Measurements from ENCODE around the gene SERPINC1.
"Not testable (repeated sequence)": the region's sequence is repeated elsewhere in the genome, so short reads cannot be mapped to it uniquely, and the experiment has no call there.

SERPINC1 gene

DNA sequence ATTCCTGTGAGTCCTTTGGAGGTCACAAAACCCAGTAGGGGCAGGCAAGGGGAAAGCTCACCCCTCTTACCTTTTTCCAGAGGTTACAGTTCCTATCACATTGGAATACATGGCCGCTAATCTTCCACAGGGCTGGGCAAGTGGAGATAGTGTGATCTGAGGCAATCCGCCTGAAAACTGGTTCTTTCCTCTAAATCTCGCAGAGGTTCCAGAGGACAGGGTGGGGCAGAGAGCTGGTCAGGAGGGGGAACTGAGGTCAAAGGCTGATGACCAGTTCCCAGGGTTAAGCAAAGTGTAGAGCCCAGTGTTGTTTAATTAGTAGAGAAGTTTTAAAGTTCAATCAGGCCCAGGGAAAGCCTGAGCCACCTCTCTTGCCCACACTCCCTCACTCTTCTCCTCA lies at the start of gene SERPINC1:
SERPINC1 (minus strand) TSS at position 179 of the 400 bp plus-strand sequence; CDS start at position 111, 68 bp downstream.
- no peak for DNase-seq (ENCODE audit: low read depth)

DNA sequence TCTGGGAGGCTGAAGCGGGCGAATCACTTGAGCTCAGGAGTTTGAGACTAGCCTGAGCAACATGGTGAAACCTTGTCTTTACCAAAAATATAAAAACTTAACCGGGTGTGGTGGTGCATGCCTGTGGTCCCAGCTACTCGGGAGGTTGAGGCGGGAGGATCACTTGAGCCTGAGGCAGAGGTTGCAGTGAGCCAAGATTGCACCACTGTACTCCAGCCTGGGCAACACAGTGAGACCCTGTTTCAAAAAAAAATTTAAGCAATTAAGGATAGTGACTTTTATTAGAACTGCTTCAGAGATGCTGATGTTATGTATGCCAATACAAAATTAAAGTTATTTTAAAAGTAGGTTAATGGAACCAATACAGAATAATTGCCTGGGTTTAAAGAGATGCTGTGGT lies 48.8 kb upstream of the SERPINC1 start:
- not testable (repeated sequence) for DNase-seq (ENCODE audit: low read depth)

DNA sequence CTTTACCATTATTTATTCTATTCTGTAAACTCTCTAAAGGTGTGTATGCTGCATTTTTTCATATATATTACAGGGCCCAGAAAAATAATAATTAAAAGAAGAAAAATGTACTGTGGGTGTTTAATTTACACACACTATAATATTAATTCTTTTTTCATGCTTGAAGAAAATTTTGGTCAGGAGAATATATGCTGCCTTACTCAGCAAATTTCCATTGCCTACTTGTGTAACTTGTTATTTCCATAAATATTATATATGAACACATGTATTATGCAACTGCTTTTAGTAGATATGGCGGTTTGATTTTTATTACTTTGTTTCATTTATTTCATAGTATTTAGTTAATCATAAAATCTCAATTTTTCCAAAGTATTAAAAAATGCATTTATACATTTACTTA lies 46.4 kb upstream of the SERPINC1 start:
- no peak for DNase-seq (ENCODE audit: low read depth)

DNA sequence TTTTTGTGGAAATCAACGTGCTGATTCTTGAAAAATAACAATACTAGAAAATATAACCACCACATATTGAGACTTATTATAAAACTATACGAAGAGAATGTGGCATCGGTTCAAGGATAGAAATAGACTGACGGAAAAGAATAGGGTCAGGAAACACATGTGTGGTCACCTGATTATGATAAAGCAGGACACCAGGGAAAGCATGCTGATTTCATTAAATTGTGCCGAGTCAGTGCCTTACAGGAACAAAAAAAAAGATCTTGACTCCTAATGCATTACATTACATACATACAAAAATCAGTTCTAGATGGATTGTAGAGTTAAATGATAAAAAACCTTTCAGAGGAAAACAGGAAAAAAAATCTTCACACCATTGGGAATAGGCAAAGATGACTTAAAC lies 43.5 kb upstream of the SERPINC1 start:
- DNase-seq (ENCODE audit: low read depth), result no peak

DNA sequence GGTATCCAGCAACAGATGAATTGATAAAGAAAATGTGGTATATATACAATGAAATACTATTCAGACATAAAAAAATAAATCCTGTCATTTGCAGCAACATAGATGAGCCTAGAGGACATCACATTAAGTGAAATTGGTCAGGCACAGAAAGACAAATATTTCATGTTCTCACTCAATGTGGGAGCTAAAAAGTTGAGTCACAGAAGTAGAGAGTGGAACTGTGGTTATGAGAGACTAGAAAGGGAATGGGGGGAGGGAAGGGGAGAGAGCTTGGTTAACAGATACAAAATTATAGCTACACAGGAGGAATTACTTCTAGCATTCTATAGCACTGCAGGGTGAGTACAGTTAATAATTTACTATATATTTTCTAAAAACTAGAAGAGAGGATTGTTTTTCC lies 37.1 kb upstream of the SERPINC1 start:
- DNase-seq (ENCODE audit: low read depth), result no peak

DNA sequence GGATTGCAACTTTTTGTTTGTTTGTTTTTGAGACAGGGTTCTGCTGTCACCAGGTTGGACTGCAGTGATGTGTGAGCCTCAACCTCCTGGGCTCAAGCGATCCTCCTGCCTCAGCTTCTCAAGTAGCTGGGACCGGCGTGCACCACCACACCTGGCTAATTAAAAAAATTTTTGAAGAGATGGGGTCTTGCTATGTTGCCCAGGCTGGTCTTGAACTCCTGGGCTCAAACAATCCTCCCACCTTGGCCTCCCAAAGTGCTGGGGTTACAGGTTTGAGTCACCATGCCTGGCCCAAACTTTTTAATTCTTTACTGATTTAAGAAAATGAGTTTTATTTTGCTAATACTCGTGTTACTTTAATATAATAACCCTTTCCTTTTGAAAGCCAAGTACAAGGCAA lies 31.5 kb upstream of the SERPINC1 start:
- DNase-seq (ENCODE audit: low read depth), result no peak

DNA sequence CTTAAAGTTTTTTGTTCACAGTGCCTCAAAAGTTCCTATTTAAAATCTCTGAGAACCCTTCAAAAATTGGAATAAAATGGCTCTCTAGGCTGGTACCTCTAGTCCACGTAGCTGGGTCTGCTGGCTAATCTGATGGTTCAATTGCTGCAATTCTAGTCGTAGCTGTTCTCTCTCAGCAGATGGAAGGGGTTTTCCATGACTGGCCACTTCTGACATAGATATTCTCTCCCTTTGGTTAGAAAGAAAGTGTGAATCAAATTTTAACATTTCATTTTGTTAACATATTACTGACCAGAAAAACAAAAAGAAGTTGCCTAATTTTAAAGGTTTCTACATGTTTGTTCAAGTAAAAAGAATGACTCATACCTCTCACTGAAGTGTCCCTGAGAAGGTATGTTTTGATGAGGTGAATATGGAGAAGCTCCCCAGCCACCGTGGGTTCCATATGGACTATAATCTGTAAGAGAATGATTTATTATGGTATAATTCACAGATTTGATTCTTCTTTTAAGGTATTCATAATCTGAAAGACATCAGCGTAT lies 29.3 kb upstream of the SERPINC1 start:
- no peak for DNase-seq (ENCODE audit: low read depth)

DNA sequence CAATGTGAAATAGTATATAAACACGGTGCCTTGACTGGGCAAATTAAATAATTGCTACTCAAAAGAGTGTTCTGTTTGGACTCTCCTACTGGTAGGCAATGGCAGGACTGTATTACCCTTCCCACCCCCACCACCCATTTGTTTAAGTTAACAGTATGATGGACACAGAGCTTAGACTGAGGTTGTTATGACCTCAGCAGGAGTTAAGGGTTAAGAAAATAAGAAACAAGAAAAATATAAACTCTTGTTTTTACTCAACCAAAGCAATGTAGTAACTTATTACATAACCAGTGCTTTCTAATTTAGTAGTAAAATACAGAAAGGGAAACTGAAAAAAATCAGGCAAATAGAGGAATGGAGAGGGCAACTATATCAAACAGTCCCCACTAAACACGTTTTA lies 19.9 kb upstream of the SERPINC1 start:
- no peak for DNase-seq (ENCODE audit: low read depth)

DNA sequence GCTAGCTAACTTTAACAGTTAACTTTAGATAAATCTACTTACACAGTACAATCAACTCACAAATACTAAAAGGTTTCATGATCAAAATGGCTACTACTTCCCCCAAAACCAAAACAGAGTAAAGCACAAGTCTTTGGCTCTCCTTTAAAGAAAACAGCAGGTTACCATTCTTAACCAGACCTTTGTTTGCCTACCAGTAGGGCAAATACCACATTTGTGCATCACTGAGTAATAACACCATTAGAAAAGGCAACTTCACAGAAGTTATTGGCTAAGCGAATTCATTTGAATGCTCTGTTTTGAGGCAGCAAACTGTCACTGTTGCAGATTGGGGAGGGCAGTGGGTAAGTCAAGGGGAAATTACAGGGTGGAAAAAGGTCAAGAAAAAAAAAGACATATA lies 17.3 kb upstream of the SERPINC1 start:
- no peak for DNase-seq (ENCODE audit: low read depth)

DNA sequence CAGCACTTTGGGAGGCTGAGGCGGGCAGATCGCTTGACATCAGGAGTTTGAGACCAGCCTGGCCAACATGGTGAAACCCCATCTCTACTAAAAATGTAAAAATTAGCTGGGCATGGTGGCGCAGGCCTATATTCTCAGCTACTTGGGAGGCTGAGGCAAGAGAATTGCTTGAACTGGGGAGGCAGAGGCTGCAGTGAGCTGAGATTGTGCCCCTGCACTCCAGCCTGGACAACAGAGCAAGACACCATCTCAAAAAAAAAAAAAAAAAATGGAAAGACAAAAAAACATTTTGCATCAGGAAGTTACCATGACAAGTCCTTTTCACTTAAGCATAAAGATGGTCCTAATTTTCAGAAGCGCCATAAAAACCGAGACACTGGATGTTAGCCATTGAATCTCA lies 13.4 kb upstream of the SERPINC1 start:
- not testable (repeated sequence) for DNase-seq (ENCODE audit: low read depth)

DNA sequence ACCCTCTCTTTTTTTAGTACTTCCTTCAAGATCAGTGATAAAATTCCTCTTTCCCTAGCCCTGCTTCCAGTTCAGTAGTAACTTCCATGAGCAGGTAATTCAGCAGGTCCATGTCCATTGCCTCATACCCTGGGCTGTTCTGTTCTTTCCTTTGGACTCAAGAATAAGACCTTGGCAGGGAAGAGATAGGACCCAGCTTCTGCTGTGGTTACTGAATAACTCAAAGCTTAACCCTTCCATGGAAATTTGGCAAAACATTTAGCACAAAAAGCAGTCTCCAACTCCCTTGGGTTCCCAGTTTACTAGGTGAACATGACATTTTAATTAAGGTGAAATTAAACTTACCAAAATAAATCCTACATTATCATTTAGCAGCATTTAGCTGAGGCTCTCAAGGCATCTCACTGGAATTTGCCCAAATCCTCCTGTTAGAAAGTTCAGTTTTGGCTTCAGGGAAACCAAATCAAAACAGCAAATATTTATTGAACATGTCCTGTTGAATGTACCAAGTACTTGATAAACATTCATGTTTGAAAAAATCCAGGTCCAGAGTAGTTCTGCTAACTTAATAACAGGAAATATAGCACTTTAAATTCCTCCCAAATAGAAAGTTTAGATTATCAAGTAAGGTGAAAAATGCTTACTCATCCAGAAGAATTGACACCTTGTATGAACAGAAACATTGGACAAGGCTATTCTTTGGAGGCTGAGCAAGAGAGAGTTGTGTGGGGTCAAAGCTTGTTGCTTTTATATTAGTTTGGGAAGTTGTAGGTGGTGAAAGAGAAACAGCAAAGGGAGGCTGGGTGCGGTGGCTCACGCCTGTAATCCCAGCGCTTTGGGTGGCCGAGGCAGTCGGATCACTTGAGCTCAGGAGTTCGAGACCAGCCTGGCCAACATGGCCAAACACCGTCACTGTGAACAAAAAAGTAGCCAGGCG lies 8.4 kb upstream of the SERPINC1 start:
- DNase-seq (ENCODE audit: low read depth), result no peak

DNA sequence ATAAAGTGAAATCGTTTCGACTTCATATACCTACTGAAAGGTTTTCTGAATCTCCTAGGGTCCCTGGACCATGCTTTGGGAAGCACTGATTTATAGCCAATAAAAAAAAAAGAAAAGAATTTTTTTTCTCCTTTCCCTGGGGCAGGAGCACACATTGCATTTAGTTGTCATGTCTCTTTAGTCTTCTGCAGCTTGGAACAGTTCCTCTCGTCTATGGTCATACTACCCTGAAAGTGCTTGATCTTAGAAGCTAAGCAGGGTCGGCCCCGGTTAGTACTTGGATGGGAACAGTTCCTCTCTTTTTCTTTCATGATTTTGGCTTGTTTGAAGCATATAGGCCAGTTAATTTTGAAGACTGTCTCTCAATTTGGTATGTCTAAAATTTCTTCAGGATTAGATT lies 3.7 kb upstream of the SERPINC1 start:
- no peak for DNase-seq (ENCODE audit: low read depth)

DNA sequence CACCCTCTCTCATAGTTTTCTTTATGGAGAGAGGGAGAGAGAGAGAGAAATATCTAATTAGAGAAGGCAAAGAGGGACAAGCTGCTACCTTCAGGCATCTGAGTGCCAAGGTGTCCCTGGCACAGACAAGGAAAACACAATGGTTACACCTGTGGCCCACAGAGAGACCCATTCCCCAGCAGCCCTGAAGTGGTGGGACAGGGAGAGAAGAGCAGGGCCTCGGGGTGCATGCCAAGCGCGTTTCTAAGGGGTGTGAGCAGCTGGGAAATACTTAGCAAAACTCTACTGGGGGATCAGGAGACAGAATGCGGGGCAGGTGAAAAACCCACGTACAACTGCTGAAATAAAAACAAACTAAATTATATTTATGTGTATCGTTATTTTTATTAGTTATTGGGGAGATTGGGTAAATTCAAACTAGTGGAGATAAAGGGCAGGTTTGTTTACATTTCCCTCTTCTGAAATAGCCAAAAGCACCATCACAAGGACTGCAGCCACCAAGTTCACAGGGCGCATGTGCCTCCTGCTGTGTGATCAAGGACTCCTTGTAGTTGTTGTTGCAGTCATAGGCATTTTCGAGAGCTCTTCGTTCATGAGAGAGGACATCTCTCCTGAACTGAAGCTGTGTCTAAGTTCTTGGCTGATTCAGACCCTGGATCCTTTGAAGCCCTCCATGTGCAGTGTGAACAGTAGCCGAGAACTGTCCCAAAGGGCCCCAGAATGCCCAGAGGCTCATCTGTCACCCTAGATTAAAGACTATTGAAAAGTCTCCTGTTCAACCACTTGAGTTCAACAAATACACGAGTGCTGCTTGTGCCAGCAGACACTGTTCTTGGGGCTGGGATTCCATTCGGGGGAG lies 737 bp upstream of the SERPINC1 start:
- DNase-seq (ENCODE audit: low read depth), result no peak

DNA sequence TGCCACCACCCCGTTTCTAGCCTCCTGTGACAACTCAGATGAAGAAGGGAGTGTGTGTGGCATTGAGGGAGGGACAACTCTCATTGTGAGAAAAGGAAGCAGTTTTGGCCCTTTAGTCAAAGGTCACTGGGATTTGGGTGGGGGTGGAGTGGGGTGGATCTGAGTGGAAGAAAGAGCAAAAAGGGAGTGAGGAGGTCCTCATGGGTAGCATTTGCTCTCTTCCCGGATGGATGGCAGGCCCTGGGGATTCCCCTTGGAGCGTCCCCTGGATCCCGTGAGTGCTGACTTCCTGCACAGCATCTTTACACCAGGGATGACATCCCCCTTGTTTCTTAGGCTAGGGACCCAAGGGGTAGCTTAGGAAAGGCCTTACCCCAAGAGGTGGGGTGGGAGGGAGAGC lies 460 bp downstream of the SERPINC1 start:
- no peak for DNase-seq (ENCODE audit: low read depth)

DNA sequence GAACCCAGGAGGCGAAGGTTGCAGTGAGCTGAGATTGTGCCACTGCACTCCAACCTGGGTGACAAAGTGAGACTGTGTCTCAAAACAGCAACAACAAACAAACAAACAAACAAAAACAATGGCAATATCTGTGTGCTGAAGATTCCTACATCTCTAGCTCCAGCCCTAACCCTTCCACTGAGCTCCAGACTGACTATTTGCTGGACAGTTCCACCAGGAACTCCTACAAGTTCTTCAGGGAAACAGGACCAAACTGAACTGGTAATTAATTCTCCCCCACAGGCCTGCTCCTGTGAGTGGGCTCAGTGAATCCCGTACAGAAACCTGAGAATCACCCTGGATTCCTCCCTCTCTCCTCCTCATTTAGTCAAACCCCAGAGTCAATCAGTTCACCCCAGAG lies 1.5 kb downstream of the SERPINC1 start:
- DNase-seq (ENCODE audit: low read depth), result no peak

DNA sequence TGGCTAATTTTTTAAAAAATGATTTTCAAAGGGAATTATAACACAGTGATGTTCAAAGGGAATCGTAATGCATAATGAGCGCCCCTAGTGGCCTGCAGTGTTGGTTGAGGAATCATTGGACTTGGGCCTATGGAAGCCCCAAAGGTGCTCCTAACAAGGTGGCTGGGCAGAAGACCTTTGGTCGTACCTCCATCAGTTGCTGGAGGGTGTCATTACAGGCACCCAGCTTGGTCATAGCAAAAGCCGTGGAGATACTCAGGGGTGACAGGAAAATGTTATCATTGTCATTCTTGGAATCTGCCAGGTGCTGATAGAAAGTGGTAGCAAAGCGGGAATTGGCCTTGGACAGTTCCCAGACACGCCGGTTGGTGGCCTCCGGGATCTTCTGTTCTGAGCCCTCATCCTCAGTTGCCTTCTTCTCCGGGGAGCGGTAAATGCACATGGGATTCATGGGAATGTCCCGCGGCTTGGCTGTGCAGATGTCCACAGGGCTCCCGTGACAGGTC lies 2.7 kb downstream of the SERPINC1 start:
- no peak for DNase-seq (ENCODE audit: low read depth)

DNA sequence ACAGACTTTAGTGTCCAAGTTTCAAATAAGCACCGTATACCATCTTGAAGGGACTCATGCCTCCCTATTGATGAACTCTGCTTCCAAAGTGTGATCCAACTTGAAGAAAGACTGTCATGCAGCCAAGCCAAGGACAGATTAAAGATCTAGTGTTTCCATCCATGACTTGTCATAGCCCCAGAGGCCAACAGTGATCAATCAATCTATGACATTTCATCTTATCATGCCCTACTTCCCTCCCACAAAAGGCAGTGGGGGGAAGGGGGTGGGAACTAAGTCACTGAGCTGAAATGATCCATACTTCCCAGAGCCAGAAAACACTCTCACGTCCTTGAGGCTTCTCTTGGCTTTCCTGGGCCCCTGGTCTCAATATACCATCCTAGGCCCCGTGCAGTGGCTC lies 4.0 kb downstream of the SERPINC1 start:
- no peak for DNase-seq (ENCODE audit: low read depth)

DNA sequence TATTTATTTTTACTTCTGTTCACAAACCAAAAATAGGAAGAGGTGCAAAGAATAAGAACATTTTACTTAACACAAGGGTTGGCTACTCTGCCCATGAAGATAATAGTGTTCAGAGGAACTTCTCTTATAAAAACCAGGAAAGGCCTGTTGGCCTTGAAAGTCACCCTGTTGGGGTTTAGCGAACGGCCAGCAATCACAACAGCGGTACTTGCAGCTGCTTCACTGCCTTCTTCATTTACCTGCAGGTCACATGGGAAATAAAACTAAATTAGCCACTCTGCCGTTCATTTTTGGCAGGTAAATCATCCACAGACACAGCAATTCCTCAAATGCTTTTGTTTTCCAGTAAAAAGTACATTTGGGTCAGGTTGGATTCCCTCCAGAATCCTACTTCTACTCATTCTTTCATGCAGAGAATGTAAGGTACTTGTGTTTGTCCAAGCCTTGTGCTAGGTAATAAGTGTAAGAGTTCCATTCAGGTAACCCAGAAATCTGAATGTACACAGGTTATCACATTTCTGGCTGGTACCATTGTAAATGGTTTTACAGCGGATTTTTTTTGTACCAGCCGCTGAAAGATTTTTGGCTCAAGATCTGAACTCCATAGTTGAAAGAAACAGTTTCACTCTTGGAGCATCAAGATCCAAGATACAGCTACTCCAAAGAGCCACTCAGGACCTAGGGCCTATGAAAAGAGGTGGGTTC lies 13.1 kb downstream of the SERPINC1 start:
- DNase-seq (ENCODE audit: low read depth), result no peak

DNA sequence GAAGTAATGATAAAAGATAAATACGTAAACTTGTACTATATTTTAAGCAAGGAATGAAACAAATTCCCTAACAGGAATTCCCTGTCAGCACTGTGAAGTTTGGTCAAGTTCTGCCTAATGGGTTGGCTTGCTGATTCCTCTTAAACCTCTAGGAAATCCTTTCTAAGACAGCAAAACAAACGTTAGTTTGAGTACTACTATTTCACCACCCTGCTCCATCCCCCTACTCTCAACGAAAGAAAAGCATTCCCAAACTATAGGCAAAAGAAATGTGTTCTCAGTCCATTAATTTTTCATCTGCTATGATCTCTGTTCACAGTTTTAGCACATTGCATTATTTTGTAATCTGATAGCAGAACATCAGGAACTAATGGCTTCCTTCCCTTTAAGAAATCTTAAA lies 16.1 kb downstream of the SERPINC1 start:
- DNase-seq (ENCODE audit: low read depth), result no peak

DNA sequence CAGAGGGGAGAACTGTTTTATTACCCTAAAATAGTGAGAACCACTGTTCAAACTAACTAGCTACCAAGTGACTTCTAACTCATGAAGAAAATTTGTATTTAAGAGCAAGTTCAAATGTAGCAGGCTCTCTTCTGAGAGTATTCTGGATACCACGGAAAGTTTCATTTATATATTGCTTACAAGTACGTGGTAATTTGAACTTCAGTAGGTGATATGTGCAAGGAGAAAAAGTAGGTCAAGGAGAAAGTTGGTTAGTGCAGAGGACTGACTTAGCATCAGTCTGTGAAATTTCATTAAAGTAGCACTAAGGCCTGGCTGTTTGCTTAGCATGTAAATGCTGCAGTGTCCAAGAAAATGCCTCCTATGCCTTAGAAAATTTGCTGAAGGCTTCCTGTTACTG lies 16.7 kb downstream of the SERPINC1 start:
- no peak for DNase-seq (ENCODE audit: low read depth)

DNA sequence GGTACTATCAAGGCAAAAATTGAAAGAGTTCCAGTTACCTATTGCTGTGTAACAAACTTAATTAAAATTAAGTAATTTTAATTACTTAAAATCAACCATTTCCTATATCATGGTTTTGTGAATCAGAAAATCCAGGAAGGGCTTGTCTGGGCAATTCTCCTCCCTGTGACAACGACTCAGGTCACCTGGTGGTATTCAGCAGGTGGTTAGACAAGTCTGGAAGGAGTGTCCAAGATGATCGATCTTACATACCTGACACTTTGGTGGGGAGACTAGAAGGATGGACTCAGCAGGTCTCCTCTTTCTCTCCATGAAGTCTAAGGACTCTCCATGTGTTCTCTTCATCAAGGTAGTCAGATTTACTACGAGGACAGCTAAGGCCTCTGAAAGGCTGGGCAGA lies 22.9 kb downstream of the SERPINC1 start:
- DNase-seq (ENCODE audit: low read depth), result no peak

DNA sequence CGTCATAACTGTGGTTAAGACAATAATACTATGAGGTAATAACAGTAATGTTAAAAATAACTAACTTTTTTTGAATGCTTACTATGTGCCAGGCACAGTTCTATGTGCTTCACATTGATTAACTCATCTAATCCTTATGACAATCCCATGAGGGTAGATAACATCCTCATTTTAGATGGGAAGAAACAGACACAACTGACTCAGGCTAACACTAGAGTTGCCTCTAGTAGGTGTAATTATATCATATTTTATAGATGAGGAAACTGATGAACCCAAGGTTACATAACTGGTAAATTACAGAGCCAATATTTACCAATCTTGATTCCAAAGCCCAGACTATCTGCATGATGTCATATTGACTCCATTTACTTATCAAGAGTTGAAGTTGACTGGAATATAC lies 23.5 kb downstream of the SERPINC1 start:
- DNase-seq (ENCODE audit: low read depth), result no peak

All from HS-5 (cell line).